NCI-H1694 treated with DMSO at 0.1 percent for 48 hours (cell line): ENCODE data around the gene SLC47A1.
"Not testable (repeated sequence)": the region's sequence is repeated elsewhere in the genome, so short reads cannot be mapped to it uniquely, and the experiment has no call there.

Experiments
- DNase-seq: peaks from one replicate; lab custom pipeline; 2025; lab: John Stamatoyannopoulos, UW

The SLC47A1 gene

GRCh38 chr17:19555746-19556145 lies 22.1 kb downstream of the SLC47A1 start:
- no peak for DNase-seq

- no peak for DNase-seq
These were observed 25.3 kb downstream of the SLC47A1 start for GRCh38 chr17:19558946-19559345.

GRCh38 chr17:19561697-19562318 lies 28.2 kb downstream of the SLC47A1 start:
- no peak for DNase-seq

- DNase-seq = no peak
These were observed 32.3 kb downstream of the SLC47A1 start for GRCh38 chr17:19565817-19566575.

- DNase-seq = no peak
These were observed 33.8 kb downstream of the SLC47A1 start for GRCh38 chr17:19567216-19568015.

GRCh38 chr17:19568016-19568350 lies 34.3 kb downstream of the SLC47A1 start:
- DNase-seq = no peak

GRCh38 chr17:19569785-19570543 lies 36.3 kb downstream of the SLC47A1 start:
- no peak for DNase-seq

GRCh38 chr17:19570544-19571062 lies 36.9 kb downstream of the SLC47A1 start:
- no peak for DNase-seq

GRCh38 chr17:19573075-19573474 lies 39.4 kb downstream of the SLC47A1 start:
- DNase-seq = no peak

- DNase-seq = no peak
These were observed 41.3 kb downstream of the SLC47A1 start for GRCh38 chr17:19574956-19575355.

GRCh38 chr17:19578545-19578944 lies 44.9 kb downstream of the SLC47A1 start:
- DNase-seq = no peak

GRCh38 chr17:19579192-19579761 lies 45.6 kb downstream of the SLC47A1 start:
- DNase-seq = no peak

- no peak for DNase-seq
These were observed 46.4 kb downstream of the SLC47A1 start for GRCh38 chr17:19579867-19580565.

GRCh38 chr17:19580566-19580920 lies 46.9 kb downstream of the SLC47A1 start:
- not testable (repeated sequence) for DNase-seq

- DNase-seq = not testable (repeated sequence)
These were observed 48.5 kb downstream of the SLC47A1 start for GRCh38 chr17:19582152-19582551.

GRCh38 chr17:19583871-19584270 lies 50.2 kb downstream of the SLC47A1 start:
- DNase-seq = no peak

GRCh38 chr17:19590451-19590850 lies 56.8 kb downstream of the SLC47A1 start:
- DNase-seq = no peak

GRCh38 chr17:19590912-19591551 lies 57.4 kb downstream of the SLC47A1 start:
- DNase-seq = no peak

GRCh38 chr17:19592316-19592715 lies 58.7 kb downstream of the SLC47A1 start:
- DNase-seq = no peak

GRCh38 chr17:19596869-19597268 lies 63.2 kb downstream of the SLC47A1 start:
- DNase-seq = no peak

GRCh38 chr17:19610311-19610710 lies 76.7 kb downstream of the SLC47A1 start:
- no peak for DNase-seq
